NB4 (cell line): Measurements from ENCODE around the gene SEMA3C.

Experiments used
- CTCF ChIP-seq: IDR thresholded peaks from one replicate; pipeline ENCODE4 v1.5.1; 2012; ENCODE audit warnings: low read depth, low read length
- POLR2A ChIP-seq: IDR thresholded peaks from 2 replicates; pipeline ENCODE4 v1.6.1; 2011; ENCODE audit warnings: mild to moderate bottlenecking; ENCODE audit not compliant: insufficient read length; ENCODE audit errors: extremely low read depth

- TF ChIP-seq POLR2A = no peak
- no peak for TF ChIP-seq CTCF
These were observed 127.3 kb downstream of the SEMA3C start for GRCh38 chr7:80791509-80791929.
